ENCODE results near the gene AZIN2. TPM values are rescaled to one million over a fixed set of nuclear protein-coding genes. Genes with fewer than 3 reads are reported as not detected.
A peak's percentile ranks its signal among the peaks of the same experiment; 100 is the strongest.

Gene AZIN2
- total and polyA plus RNA-seq, 2 of the 8 experiments (the other 6 are each of a cell fraction or from before 2014, with no cell fraction given) = 0.22 to 0.91 TPM

DNA sequence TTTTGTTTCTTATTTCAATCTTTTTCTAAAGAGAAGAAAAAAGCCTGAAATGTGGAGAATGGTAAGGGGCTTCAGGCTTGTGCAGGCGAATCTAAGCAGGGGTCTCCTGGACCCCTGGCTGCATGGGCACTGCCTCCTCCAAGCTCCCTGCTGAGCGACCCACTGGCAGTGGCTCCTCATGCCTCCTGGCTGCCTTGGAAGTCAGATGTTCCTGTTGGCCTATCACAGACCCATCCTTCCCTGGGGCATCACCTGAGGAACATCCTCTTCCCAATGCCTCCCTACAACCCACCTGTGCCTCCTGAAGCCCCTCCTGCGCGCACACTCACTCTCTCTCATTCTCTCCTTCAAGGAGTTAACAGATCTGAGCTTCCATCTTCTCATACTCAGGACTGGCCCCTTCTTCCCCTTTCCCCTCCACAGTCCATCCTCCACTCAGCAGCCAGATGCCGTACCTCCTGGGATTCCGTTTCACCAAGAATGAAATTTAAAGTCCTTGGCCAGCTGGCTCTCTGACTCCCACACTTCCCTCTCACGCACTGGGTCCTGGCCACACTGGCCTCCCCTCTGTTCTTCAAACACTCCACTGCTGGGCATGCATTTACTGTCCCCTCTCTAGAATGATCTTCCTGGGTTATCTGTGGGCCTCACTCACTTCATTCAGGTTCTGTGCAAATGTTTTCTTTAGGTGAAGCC lies 41.7 kb downstream of the AZIN2 start:
- no peak for FAIRE-seq
- CTCF ChIA-PET (ENCODE audit: partially characterized antibody) = interaction anchor here (1.0 to 2.2 kb wide), 3 partner anchors 8 to 28 kb away, joined by 3 to 6 read pairs (median 5); no protein-coding TSS in a partner anchor
- Histone ChIP-seq H3K4me3 (ENCODE audit: extremely low read depth in 1 of 4, insufficient read depth in 2 of 4, low read depth in 3 of 4, low read length in 4 of 4) (no peak overlapping the region), H2BK5ac (ENCODE audit: low read depth, low read length) (no peak overlapping the region), H2AK5ac (ENCODE audit: low read depth, low read length) (no peak overlapping the region), H3K36me3 (ENCODE audit: control insufficient read depth in 2 of 4, insufficient read depth in 4 of 4, low read length in 3 of 4) (no peaks in the 10 kb centered on the region), H3K23ac (ENCODE audit: insufficient read length) (no peak overlapping the region), H3K79me2 (ENCODE audit: control insufficient read depth in 1 of 2, insufficient read depth in 2 of 2, low read length in 2 of 2) (no peaks in the 10 kb centered on the region; a peak in 1 of 4 replicates), H4K5ac (ENCODE audit: insufficient read length, low read depth, low read length) (no peak overlapping the region), H3K14ac (ENCODE audit: insufficient read length) (no peak overlapping the region), H3K4me2 (ENCODE audit: insufficient read depth in 1 of 2, low read depth in 2 of 2, low read length in 2 of 2) (no peak overlapping the region), H2AFZ (ENCODE audit: low read length) (no peak overlapping the region), H3K27me3 (replicated peaks in 1 of 4; ENCODE audit: control insufficient read depth in 3 of 4, extremely low read depth in 1 of 4, insufficient read depth in 3 of 4, low read length in 3 of 4) (peaks cover 0 to 16% (median 10%) of the 10 kb centered on the region in 4 experiments; a peak in 6 of 7 replicates), H3K4ac (replicated peaks; ENCODE audit: insufficient read length, low read depth, low read length) (no peak overlapping the region), H3K56ac (replicated peaks; ENCODE audit: insufficient read length, low read depth, low read length) (no peak overlapping the region), H3K79me1 (ENCODE audit: low read depth, low read length) (no peaks in the 10 kb centered on the region), H4K8ac (ENCODE audit: extremely low read depth, insufficient read depth, low read length) (no peak overlapping the region), H3K23me2 (ENCODE audit: low read depth, low read length) (no peaks in the 10 kb centered on the region; the same call in 1 of the 2 replicates), H2BK120ac (replicated peaks; ENCODE audit: low read depth, low read length) (no peak overlapping the region), H3K4me1 (replicated peaks in 1 of 4; ENCODE audit: control insufficient read depth in 3 of 4, insufficient read depth in 4 of 4, low read length in 3 of 4) (peaks cover 0 to 5% (median 1%) of the 10 kb centered on the region in 4 experiments; a peak in 5 of 7 replicates), H4K20me1 (replicated peaks in 1 of 2; ENCODE audit: control insufficient read depth in 1 of 2, insufficient read depth in 2 of 2, low read length in 2 of 2) (no peaks in the 10 kb centered on the region), H2BK12ac (ENCODE audit: low read depth, low read length) (no peak overlapping the region), H3K27ac (ENCODE audit: low read depth, low read length) (no peak overlapping the region), H4K91ac (replicated peaks; ENCODE audit: insufficient read length, low read length) (no peak overlapping the region), H2BK15ac (ENCODE audit: low read length) (no peak overlapping the region), H3K9ac (replicated peaks in 1 of 4; ENCODE audit: extremely low read depth in 1 of 4, low read depth in 3 of 4, low read length in 3 of 4) (no peak overlapping the region), H2BK20ac (ENCODE audit: low read length) (no peak overlapping the region), H3K18ac (ENCODE audit: extremely low read depth, low read length) (no peak overlapping the region), H3K9me3 (ENCODE audit: insufficient read depth in 2 of 2, low read depth in 1 of 2, low read length in 1 of 2) (no peaks in the 10 kb centered on the region)
- 90% methylated on average over 7 of the region's 7 CpGs; no CpG with 5 or more reads in 1 of the 2 experiments for WGBS, 2 experiments (ENCODE audit: extremely low coverage in 1 of 2, insufficient coverage in 1 of 2, insufficient read length in 1 of 2, insufficient replicate concordance in 2 of 2, low coverage in 1 of 2, low lambda C conversion rate in 2 of 2, missing lambda C conversion rate in 1 of 2)
- no peak for TF ChIP-seq ZNF274 (IDR thresholded peaks at IDR 0.05; ENCODE audit: borderline replicate concordance, extremely low read depth, low read length)
- peak in 1 of 2 experiments; percentile 30 for DNase-seq (ENCODE audit: low read depth in 1 of 2, low spot score in 2 of 2)
- POLR2A ChIA-PET (ENCODE audit: partially characterized antibody) = interaction anchor here (1.4 kb wide), 1 partner anchor 15 kb away, joined by 4 read pairs; no protein-coding TSS in a partner anchor

Data from H1 (cell line).